H9 (cell line): ENCODE measurements around the gene UVRAG. TPM values are rescaled to one million over a fixed set of nuclear protein-coding genes. Genes with fewer than 3 reads are reported as not detected.

Experiments used
- DNase-seq: peaks from one replicate; pipeline ENCODE4 v3.0.0-alpha.2; 2017
- H2AFZ ChIP-seq: one replicate; pipeline ENCODE4 v1.6.1; 2013; ENCODE audit warnings: mild to moderate bottlenecking, low read length, control low read depth, moderate library complexity
- H2AK5ac ChIP-seq: 2 replicates; pipeline ENCODE4 v1.6.1; 2013; ENCODE audit warnings: low read length, control low read depth, mixed read lengths; ENCODE audit not compliant: insufficient read length
- H2BK120ac ChIP-seq: one replicate; pipeline ENCODE4 v1.6.1; 2013; ENCODE audit warnings: low read depth, mild to moderate bottlenecking, low read length, control low read depth, inconsistent platforms; ENCODE audit not compliant: poor library complexity, severe bottlenecking
- H2BK12ac ChIP-seq: 2 replicates; pipeline ENCODE4 v1.6.1; 2013; ENCODE audit warnings: low read length, control low read depth, mixed read lengths, low read depth; ENCODE audit not compliant: insufficient read length
- H2BK15ac ChIP-seq: 2 replicates; pipeline ENCODE4 v1.6.1; 2013; ENCODE audit warnings: low read depth, low read length, control low read depth
- H2BK20ac ChIP-seq: one replicate; pipeline ENCODE4 v1.6.1; 2013; ENCODE audit warnings: low read depth, mild to moderate bottlenecking, low read length, control low read depth, inconsistent platforms; ENCODE audit not compliant: poor library complexity, severe bottlenecking
- H2BK5ac ChIP-seq: 2 replicates; pipeline ENCODE4 v1.6.1; 2013; ENCODE audit warnings: low read length, control low read depth, mixed read lengths; ENCODE audit not compliant: insufficient read length
- H3K14ac ChIP-seq: 2 replicates; pipeline ENCODE4 v1.6.1; 2013; ENCODE audit warnings: low read length, control low read depth; ENCODE audit not compliant: insufficient read depth
- H3K18ac ChIP-seq: 2 replicates; pipeline ENCODE4 v1.6.1; 2013; ENCODE audit warnings: low read depth, mild to moderate bottlenecking, mixed read lengths, low read length, control low read depth; ENCODE audit not compliant: insufficient read length
- H3K23ac ChIP-seq: 2 replicates; pipeline ENCODE4 v1.6.1; 2013; ENCODE audit warnings: low read length, control low read depth, mixed read lengths, low read depth; ENCODE audit not compliant: insufficient read length
- H3K23me2 ChIP-seq: 2 replicates; pipeline ENCODE4 v1.6.1; 2013; ENCODE audit warnings: low read depth, mild to moderate bottlenecking, mixed read lengths, low read length, control low read depth; ENCODE audit not compliant: insufficient read length, poor library complexity, severe bottlenecking
- H3K27ac ChIP-seq: 2 replicates; pipeline ENCODE4 v1.5.1; 2013; ENCODE audit warnings: low read length, control low read depth, mixed read lengths, low read depth; ENCODE audit not compliant: insufficient read length
- H3K27me3 ChIP-seq: 2 replicates; pipeline ENCODE4 v1.6.1; 2013; ENCODE audit warnings: low read length, control low read depth, inconsistent platforms; ENCODE audit not compliant: insufficient read depth
- H3K4ac ChIP-seq: 2 replicates; pipeline ENCODE4 v1.6.1; 2013; ENCODE audit warnings: low read depth, mild to moderate bottlenecking, control low read depth, inconsistent platforms, low read length, moderate library complexity
- H3K4me1 ChIP-seq: 2 replicates; pipeline ENCODE4 v1.6.1; 2013; ENCODE audit warnings: low read length, control low read depth, inconsistent platforms; ENCODE audit not compliant: insufficient read depth
- H3K4me2 ChIP-seq: 2 replicates; pipeline ENCODE4 v1.6.1; 2013; ENCODE audit warnings: low read length, control low read depth, mixed read lengths; ENCODE audit not compliant: insufficient read length, insufficient read depth
- H3K56ac ChIP-seq: 2 replicates; pipeline ENCODE4 v1.6.1; 2013; ENCODE audit warnings: low read depth, mild to moderate bottlenecking, mixed read lengths, low read length, control low read depth; ENCODE audit not compliant: insufficient read length
- H3K79me1 ChIP-seq: 2 replicates; pipeline ENCODE4 v1.6.1; 2013; ENCODE audit warnings: low read depth, mild to moderate bottlenecking, moderate library complexity, low read length, control low read depth, inconsistent platforms; ENCODE audit not compliant: insufficient read depth, poor library complexity, severe bottlenecking
- H3K79me2 ChIP-seq: 2 replicates; pipeline ENCODE4 v1.6.1; 2013; ENCODE audit warnings: low read length, control low read depth, inconsistent platforms; ENCODE audit not compliant: insufficient read depth
- H3K9ac ChIP-seq: 2 replicates; pipeline ENCODE4 v1.6.1; 2013; ENCODE audit warnings: low read length, control low read depth, mixed read lengths; ENCODE audit not compliant: insufficient read length; ENCODE audit errors: extremely low read depth
- H3K9me3 ChIP-seq: one replicate; pipeline ENCODE4 v1.6.1; 2013; ENCODE audit warnings: low read depth, low read length, inconsistent platforms; ENCODE audit not compliant: control insufficient read depth
- H3T11ph ChIP-seq: one replicate; pipeline ENCODE4 v1.6.1; 2013; ENCODE audit warnings: mild to moderate bottlenecking, low read length, control low read depth, inconsistent platforms
- H4K20me1 ChIP-seq: one replicate; pipeline ENCODE4 v1.6.1; 2013; ENCODE audit not compliant: control insufficient read depth, insufficient read length, insufficient read depth
- H4K5ac ChIP-seq: 2 replicates; pipeline ENCODE4 v1.6.1; 2013; ENCODE audit warnings: low read depth, mild to moderate bottlenecking, mixed read lengths, low read length, control low read depth; ENCODE audit not compliant: insufficient read length
- H4K8ac ChIP-seq: replicated peaks from 2 replicates; pipeline ENCODE4 v1.6.1; 2013; ENCODE audit warnings: low read length, control low read depth, mixed read lengths, low read depth; ENCODE audit not compliant: insufficient read length
- H4K91ac ChIP-seq: 2 replicates; pipeline ENCODE4 v1.6.1; 2013; ENCODE audit warnings: low read depth, mild to moderate bottlenecking, moderate library complexity, mixed read lengths, low read length, control low read depth; ENCODE audit not compliant: insufficient read length
- H3K27ac Mint-ChIP-seq, 3 experiments: 2 replicates in 2 of 3; 3 replicates in 1 of 3; pipeline ENCODE4 v1.8.0; 2020 to 2021; ENCODE audit warnings: mixed read lengths in 3 of 3, mild to moderate bottlenecking in 1 of 3, moderate library complexity in 1 of 3
- H3K27me3 Mint-ChIP-seq: 2 replicates; pipeline ENCODE4 v1.8.0; 2021; ENCODE audit warnings: low read depth, mild to moderate bottlenecking, moderate library complexity, mixed read lengths
- H3K36me3 Mint-ChIP-seq, 3 experiments: 2 replicates in 2 of 3; 3 replicates in 1 of 3; pipeline ENCODE4 v1.8.0; 2020 to 2021; ENCODE audit warnings: low read depth in 3 of 3, mixed read lengths in 3 of 3; ENCODE audit not compliant: insufficient read depth in 1 of 3
- H3K4me1 Mint-ChIP-seq, 2 experiments: 2 replicates each; pipeline ENCODE4 v1.8.0; 2020; ENCODE audit warnings: mixed read lengths in 2 of 2
- H3K4me3 Mint-ChIP-seq, 2 experiments: 2 replicates in 1 of 2; 3 replicates in 1 of 2; pipeline ENCODE4 v1.8.0; 2020 to 2021; ENCODE audit warnings: mild to moderate bottlenecking in 2 of 2, mixed read lengths in 2 of 2, moderate library complexity in 1 of 2
- H3K9me3 Mint-ChIP-seq, 2 experiments: 2 replicates in 1 of 2; 3 replicates in 1 of 2; pipeline ENCODE4 v1.8.0; 2020; ENCODE audit warnings: mild to moderate bottlenecking in 2 of 2, mixed read lengths in 2 of 2, moderate library complexity in 1 of 2
- WGBS: extraction: QIAGEN DNeasy Blood & Tissue Kit; methylation state at CpG from one replicate; pipeline ENCODE4 v1.1.7; 2013; ENCODE audit warnings: missing lambda C conversion rate, low lambda C conversion rate, mixed read lengths; ENCODE audit not compliant: insufficient read length; ENCODE audit errors: extremely low coverage; 5-methylcytosine and 5-hydroxymethylcytosine counted together
- total RNA-seq: library from RNA; stranded (reverse); gene quantifications from 2 replicates; pipeline ENCODE4 v1.2.1, GENCODE V29; 2021
- TF ChIP-seq, protein P1 (sequence below): fragments of 200-600 bp; sonication (generic); conservative IDR thresholded peaks from 3 replicates; pipeline ENCODE4 v1.8.0; 2021; ENCODE audit warnings: antibody characterized with exemption, mild to moderate bottlenecking

The UVRAG gene
- total RNA-seq, 1 experiment from 2014 or later = 18.5 TPM

DNA sequence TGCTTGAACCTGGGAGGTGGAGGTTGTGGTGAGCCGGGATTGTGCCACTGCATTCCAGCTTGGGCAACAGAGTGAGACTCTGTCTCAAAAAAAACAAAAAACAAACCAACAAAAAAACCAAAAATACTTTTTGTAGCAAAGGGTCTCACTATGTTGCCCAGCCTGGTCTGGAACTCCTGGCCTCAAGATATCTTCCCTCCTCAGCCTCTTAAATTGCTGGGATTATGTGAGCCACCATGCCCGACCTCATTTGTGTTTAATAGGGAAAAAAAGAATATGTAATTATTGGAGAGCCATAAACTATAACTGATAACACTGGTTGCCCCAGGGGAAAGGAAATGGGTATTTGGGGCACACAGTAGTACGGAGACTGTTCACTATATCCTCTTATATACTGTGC lies 19.7 kb downstream of the UVRAG start:
- no peak overlapping the region for H2BK12ac ChIP-seq
- peaks cover 0 to 10% (median 7%) of the 10 kb centered on the region in 3 experiments; a peak in 6 of 7 replicates for H3K36me3 Mint-ChIP-seq
- no peak overlapping the region for H3K9ac ChIP-seq
- H3K4me2 ChIP-seq = no peak overlapping the region
- peaks cover 0 to 6% of the 10 kb centered on the region in 2 experiments; a peak in 2 of 5 replicates for H3K9me3 Mint-ChIP-seq
- WGBS = no CpG with 5 or more reads among the region's 3 CpGs
- no peak overlapping the region for H2AFZ ChIP-seq
- H3K4me1 ChIP-seq = no peaks in the 10 kb centered on the region; the same call in 1 of the 2 replicates
- no peak overlapping the region for H3K27ac Mint-ChIP-seq
- H3K79me1 ChIP-seq = no peaks in the 10 kb centered on the region
- no peak overlapping the region for H4K5ac ChIP-seq
- no peak overlapping the region for H2BK5ac ChIP-seq
- no peak overlapping the region for H3K18ac ChIP-seq
- no peak overlapping the region for H2BK120ac ChIP-seq
- H3K56ac ChIP-seq = no peak overlapping the region
- no peaks in the 10 kb centered on the region for H3K23me2 ChIP-seq
- no peak overlapping the region for H3K23ac ChIP-seq
- no peak overlapping the region for H2AK5ac ChIP-seq
- no peak overlapping the region for H2BK20ac ChIP-seq
- no peaks in the 10 kb centered on the region for H3K27me3 Mint-ChIP-seq
- no peak for DNase-seq
- H3K14ac ChIP-seq = no peak overlapping the region
- H3K27me3 ChIP-seq = no peaks in the 10 kb centered on the region
- no peaks in the 10 kb centered on the region for H4K20me1 ChIP-seq
- H4K91ac ChIP-seq = no peak overlapping the region
- H3T11ph ChIP-seq = no peak overlapping the region
- H3K4me3 Mint-ChIP-seq = no peak overlapping the region
- H3K9me3 ChIP-seq = no peaks in the 10 kb centered on the region
- no peak overlapping the region for H2BK15ac ChIP-seq
- H4K8ac ChIP-seq = no peak overlapping the region
- H3K79me2 ChIP-seq = peaks cover 2% of the 10 kb centered on the region; the same call in 1 of the 2 replicates
- TF ChIP-seq, protein P1, sequence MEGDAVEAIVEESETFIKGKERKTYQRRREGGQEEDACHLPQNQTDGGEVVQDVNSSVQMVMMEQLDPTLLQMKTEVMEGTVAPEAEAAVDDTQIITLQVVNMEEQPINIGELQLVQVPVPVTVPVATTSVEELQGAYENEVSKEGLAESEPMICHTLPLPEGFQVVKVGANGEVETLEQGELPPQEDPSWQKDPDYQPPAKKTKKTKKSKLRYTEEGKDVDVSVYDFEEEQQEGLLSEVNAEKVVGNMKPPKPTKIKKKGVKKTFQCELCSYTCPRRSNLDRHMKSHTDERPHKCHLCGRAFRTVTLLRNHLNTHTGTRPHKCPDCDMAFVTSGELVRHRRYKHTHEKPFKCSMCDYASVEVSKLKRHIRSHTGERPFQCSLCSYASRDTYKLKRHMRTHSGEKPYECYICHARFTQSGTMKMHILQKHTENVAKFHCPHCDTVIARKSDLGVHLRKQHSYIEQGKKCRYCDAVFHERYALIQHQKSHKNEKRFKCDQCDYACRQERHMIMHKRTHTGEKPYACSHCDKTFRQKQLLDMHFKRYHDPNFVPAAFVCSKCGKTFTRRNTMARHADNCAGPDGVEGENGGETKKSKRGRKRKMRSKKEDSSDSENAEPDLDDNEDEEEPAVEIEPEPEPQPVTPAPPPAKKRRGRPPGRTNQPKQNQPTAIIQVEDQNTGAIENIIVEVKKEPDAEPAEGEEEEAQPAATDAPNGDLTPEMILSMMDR = no peak
- H3K27ac ChIP-seq = no peak overlapping the region
- peaks cover 3 to 9% of the 10 kb centered on the region in 2 experiments; a peak in 2 of 4 replicates for H3K4me1 Mint-ChIP-seq
- no peak overlapping the region for H3K4ac ChIP-seq
